ENCODE data around the gene TENM4.
A peak's percentile ranks its signal among the peaks of the same experiment; 100 is the strongest.

The TENM4 gene

DNA sequence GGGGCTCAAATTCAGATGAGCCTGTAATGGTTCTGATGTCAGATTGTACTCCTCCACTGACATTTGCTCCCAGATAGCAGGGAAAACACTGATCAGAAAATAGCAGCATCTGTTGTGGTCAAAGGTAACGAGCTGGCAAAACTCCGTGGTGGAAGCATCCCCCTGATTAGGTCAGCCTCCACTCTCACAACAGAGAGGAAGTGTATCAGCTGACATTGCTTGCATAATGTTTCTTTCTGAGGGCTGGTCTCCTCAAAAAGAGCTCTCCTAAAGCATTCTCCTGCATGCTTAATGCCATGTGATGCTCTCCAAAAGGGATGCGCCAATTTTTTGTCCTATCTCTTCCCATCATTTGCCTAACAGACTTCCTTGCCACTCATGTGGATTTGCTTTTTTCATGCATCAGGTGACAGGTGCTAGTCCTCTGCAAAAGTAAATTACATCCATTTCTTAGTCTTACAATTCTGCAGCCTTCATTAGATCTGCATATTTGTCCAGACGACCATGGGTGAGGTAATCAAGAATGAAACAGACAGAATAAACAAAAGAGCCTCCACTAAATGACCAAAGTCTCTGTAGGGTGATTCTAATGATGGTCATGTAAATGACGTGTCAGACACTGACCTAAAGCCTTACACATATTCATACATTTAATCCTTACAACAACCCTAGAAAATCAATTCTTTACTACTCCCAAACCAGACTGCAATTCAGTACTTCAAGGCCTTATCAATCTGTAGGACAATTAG is 6.4 kb upstream of the TENM4 start:
- DNase-seq, result peak; percentile 21

DNA sequence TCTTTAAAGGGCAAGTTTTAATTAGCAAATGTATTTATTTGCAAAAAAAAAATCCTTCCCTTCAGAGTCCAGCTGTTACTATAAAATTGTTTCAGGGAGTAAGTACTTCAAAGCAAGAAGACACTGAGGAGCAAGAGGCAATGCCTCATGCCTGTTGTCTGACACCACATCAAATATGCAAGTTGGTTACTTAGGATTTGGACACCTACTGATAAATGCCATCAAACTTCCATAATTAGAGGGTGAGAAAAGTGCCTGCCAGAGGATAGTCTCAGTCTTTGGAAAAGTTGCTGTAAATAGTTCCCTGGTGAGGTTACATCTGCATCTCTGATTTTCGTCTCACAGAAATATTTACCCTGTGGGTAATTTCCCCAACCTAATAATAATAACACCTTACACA is 4.1 kb upstream of the TENM4 start:
- no peak for DNase-seq

- peak; percentile 21 for DNase-seq
These were observed 638 bp upstream of the TENM4 start for GRCh38 chr11:79441461-79441875.

- no peak for DNase-seq
These were observed 802 bp downstream of the TENM4 start for GRCh38 chr11:79439886-79440570.

DNA sequence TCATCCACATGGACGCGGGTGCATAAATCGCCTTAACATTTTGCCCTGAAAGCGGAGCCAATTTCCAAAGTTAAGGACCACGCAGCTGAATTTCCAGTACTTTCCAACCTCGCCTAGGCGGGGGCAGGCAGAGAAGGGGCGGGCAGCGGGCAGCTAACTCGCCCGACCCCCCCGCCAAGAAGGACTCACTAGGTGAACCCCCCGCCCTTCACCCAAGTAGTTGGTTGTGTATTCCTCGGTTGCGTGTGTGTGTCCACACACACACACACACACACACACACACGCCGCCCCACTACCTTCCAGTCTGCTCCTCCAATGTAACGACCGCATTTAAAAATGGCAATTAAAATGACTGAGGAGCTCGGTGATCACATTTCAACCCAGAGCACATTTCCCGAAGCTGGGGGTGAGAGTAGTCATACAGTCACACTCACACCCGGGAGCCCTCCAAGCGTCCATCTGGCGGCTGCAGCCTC is 1.4 kb downstream of the TENM4 start:
- no peak for DNase-seq

DNA sequence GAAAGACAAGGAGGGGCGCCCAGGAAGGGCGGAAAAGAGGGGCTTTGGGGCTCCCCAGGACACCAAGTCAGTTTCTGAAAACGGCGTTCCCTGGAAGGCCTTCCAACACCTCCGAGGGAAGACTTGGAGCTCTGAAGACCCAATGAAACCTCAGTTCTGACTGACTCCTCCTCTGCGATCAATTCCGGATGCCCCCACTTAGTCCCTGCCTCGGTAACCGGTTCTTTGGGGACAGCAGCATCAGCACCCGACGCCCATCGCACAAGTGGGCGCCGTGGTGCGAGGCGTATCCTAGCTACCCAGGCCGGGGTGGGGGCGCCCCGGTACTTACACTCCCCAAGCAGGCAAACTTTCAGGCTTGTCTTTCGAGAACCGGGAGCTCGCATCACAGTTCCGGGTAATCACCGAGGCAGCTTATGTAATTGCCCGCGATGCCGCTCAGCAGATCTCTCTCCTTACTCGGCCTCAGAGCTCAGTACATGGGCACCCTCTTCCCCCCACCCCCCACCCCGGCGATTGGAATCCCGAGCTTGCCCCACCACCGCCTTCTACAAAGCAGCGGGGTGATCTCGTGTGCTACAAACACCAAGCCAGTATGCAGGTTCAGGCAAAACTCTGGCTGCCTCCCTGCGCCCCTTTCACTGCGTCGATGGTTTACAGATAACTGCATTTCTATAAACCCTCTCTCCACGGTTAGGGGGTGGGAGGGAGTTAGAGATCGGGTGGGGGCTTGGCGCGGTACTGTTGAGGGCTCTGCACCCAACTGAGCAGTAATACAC is 2.0 kb downstream of the TENM4 start:
- peak; percentile 10 for DNase-seq

- DNase-seq, result no peak
These were observed 2.7 kb downstream of the TENM4 start for GRCh38 chr11:79437981-79438630.

DNA sequence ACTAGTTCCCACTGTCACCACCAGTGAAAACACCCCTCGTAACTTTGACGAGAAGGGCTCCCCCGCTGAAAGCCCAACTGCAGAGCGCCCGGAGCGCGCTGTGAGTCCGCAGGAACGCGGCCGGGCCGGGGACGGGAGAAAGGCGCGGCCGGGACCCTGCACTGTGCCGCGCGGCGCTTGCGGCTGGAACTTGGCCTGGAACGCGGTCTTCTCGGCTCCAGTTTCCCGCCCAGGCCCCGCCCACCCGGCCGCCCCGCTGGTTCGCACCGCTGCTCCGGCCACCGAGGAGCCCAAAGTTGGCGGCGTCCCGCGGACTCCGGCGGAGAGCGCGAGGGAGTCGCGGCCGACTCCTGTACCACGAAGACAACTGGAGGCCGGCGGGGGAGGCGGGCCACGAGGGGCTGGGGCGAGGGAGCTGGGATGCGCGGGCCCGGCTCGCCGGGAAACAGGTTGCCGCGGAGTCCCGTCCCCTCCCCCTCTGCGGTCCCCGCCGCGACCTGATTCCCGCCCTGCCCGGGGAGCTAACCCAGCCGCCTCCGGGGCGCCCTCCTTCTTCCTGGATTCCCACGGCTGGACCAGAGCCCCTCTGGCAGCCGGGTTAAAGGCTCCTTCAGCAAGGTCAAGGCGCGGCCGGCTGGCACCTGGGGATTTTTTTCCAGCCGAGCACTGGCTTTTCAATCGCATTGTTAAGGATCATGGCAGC is 3.4 kb downstream of the TENM4 start:
- DNase-seq, result no peak

DNA sequence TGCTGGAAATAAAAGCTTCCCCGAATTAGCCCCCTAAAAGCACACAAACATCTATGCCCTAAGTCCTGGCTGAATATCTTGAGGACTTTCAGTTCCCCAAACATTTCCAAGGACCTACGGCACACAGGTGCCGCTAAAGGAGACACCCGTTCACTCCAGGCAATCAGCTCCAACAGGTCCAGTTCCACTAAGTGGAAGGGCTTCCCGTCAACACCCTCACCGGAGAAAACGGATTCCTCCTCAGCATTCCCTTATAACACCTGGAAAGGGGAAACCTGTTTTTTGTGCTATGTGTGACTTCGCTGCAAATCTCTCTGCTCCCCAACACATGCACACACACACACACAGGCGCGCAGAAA is 3.9 kb downstream of the TENM4 start:
- no peak for DNase-seq

GRCh38 chr11:79434283-79434682 is 6.5 kb downstream of the TENM4 start:
- DNase-seq, result peak; percentile 19

DNA sequence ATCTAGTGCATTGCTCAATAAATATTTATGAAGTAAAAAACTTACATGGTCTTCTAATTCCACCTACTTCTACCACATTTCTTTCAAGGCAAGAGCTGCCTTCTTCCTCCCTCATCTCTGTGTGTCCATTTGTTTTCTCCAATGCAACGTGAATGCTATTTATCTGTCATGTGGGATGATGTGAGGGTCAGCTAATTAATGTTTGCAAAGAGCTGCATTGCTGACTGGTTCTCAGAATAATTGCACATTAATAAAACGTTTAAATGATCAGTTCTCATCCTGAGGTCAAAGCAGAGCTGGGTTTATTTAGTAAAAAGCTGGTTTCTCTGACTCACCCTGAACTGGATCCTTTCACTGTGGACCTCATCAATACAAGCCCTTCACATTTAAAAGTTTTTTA is 8.7 kb downstream of the TENM4 start:
- DNase-seq, result no peak

- no peak for DNase-seq
These were observed 9.3 kb downstream of the TENM4 start for GRCh38 chr11:79431535-79431934.

- DNase-seq, result no peak
These were observed 10.6 kb downstream of the TENM4 start for GRCh38 chr11:79430280-79430679.

DNA sequence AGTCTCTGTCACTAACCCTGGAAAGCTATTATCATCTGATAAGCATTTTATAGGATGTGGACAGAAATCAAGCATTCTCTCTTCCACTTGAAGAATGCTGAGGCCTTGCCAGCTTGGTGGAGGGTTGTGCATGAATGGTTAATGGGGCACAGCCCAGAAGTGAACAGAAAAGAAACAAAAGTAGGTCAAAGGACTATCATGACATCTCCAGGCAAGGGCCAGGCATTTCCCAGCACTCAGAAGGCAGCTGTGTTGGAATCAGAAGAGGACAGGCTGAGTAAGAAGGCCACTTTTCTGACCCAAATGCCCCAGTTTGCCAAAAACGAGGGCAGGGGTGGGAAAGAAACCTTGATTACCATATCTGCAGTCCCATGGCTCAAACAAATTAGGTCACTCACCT is 12.4 kb downstream of the TENM4 start:
- no peak for DNase-seq

DNA sequence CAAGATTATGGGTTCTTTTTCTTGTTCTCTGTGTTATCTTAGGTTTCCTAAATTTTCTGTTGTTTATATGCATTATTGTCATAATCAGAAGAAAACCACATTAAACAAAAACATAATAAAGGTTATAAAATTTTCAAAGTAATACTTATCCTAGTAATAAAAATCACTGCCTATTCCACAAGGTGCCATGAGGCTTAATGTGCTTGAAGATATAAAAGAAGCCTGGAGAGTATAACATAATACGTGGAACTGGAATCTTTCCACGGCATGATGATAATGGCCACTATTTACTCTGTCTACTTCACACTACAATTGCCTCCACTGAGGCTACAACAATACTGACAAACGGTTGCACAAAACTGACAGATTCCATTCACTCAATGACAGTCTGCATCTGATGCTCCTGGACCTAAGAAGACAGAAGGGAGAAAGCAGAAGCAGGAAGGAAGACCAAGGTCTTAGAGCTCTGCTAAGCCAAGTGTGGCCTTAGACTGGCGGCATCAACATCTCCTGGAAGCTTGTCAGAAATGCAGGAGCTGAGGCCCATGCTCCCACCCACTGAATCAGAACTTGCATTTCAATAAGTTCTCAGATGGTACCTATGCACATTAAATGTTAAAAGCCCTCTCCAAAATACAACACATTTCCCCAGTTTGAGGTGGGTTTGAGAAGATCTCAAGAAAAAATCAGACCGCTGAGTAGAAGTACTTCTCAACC is 13.1 kb downstream of the TENM4 start:
- DNase-seq, result no peak

- DNase-seq, result no peak
These were observed 13.7 kb downstream of the TENM4 start for GRCh38 chr11:79427126-79427525.

- DNase-seq, result no peak
These were observed 15.4 kb downstream of the TENM4 start for GRCh38 chr11:79425463-79425862.

DNA sequence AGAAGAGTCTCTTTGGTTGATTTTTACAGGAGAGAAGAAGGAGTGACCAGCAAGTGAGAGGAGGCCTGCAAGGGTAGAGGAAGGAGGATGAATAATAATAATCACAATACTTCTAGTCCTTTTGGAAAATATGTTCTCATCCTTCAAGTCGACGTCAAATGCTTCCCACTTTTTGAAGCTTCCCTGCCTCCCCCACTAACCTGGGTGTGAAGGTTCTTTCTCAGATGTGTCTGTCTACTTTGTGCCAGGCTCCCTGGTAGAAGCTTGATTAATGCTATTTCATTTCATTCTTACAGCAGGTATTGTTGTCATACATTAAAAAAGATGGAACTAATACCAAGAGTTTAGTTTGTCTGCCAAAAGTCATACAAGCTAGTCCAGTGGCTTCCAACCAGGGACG is 17.1 kb downstream of the TENM4 start:
- no peak for DNase-seq

- DNase-seq, result no peak
These were observed 18.0 kb downstream of the TENM4 start for GRCh38 chr11:79422866-79423265.

GRCh38 chr11:79421820-79422219 is 19.0 kb downstream of the TENM4 start:
- DNase-seq, result no peak

GRCh38 chr11:79419120-79419519 is 21.7 kb downstream of the TENM4 start:
- no peak for DNase-seq

GRCh38 chr11:79418241-79418640 is 22.6 kb downstream of the TENM4 start:
- no peak for DNase-seq

All from suppressor macrophage treated with lipopolysaccharide for 4 hours (primary cell).